H1 (cell line): Measurements from ENCODE around the gene PARP16. TPM values are rescaled to one million over a fixed set of nuclear protein-coding genes. Genes with fewer than 3 reads are reported as not detected.

Experiments used
- CTCF ChIP-seq, 3 experiments: IDR thresholded peaks; 1 replicate in 2 of 3; 2 replicates in 1 of 3; pipeline versions ENCODE4 v1.5.1 to v1.6.1; 2011; ENCODE audit warnings: low read length in 3 of 3, mild to moderate bottlenecking in 3 of 3, inconsistent platforms in 2 of 3, low read depth in 1 of 3, moderate library complexity in 1 of 3; ENCODE audit not compliant: insufficient read depth in 1 of 3; ENCODE audit errors: control extremely low read depth in 1 of 3
- KDM4A ChIP-seq: IDR thresholded peaks from one replicate; pipeline ENCODE4 v1.7.1; 2012; ENCODE audit warnings: low read depth, mild to moderate bottlenecking, moderate library complexity, low read length, inconsistent platforms; ENCODE audit not compliant: severe bottlenecking
- MAX ChIP-seq: IDR thresholded peaks from 2 replicates; pipeline ENCODE4 v1.6.1; 2012; ENCODE audit warnings: inconsistent platforms
- NRF1 ChIP-seq: IDR thresholded peaks from 2 replicates; pipeline ENCODE4 v1.6.1; 2011; ENCODE audit warnings: mild to moderate bottlenecking, low read depth, low read length, improper control_type of control experiment
- YY1 ChIP-seq: IDR thresholded peaks from 2 replicates; pipeline ENCODE4 v1.6.1; 2011; ENCODE audit warnings: low read depth, mild to moderate bottlenecking, low read length
- polyA plus RNA-seq, 7 experiments: library from polyadenylated mRNA; depleted of rRNA in 3 of 7; stranded (reverse) in 5 of 7; unstranded in 2 of 7; fragments of >200 nt in 5 of 7; fragments of 200-250 nt in 2 of 7; gene quantifications; 1 replicate in 5 of 7; 2 replicates in 1 of 7; 4 replicates in 1 of 7; pipeline versions ENCODE4 v1.2.1 to v1.2.3, GENCODE V29; 2011 to 2013; ENCODE audit warnings: missing spikeins in 2 of 7, mixed read lengths in 2 of 7
- total RNA-seq: library from RNA; stranded (reverse); fragmentation: NEBNext Ultra II Directional; extraction: Animal tissue kit (Norgen Biotek cat#: 25700); gene quantifications from 2 replicates; pipeline ENCODE4 v1.2.1, GENCODE V29; 2021

The PARP16 gene
- total and polyA plus RNA-seq, 2 of the 8 experiments (the other 6 are each of a cell fraction or from before 2014, with no cell fraction given): 3.7 to 5.0 TPM

- TF ChIP-seq CTCF (IDR thresholded peaks at IDR 0.05; ENCODE audit: control extremely low read depth in 1 of 3, insufficient read depth in 1 of 3, low read depth in 1 of 3, low read length in 3 of 3): peak; percentile 74 to 94 (median 85)
- TF ChIP-seq NRF1: no peak
- TF ChIP-seq MAX: peak; percentile 94
- TF ChIP-seq KDM4A: no peak
- no peak for TF ChIP-seq YY1
- TF ChIP-seq, all 59 proteins: peak for 6
These were observed 74.6 kb downstream of the PARP16 start (continued) for GRCh38 chr15:65212097-65212496.
